ENCODE results near the gene TMEM245. TPM values are rescaled to one million over a fixed set of nuclear protein-coding genes. Genes with fewer than 3 reads are reported as not detected.

Gene TMEM245
- total and polyA plus RNA-seq, 3 experiments from 2014 or later: 24.4 to 35.2 (median 34.4) TPM

Other genes with a start within 250 kb of the TMEM245 start
- 10 to 100 TPM; 36.2 to 38.7 TPM for gene ELP1, start 185.8 kb downstream of the TMEM245 start, total RNA-seq
- gene ELP1, start 185.8 kb downstream of the TMEM245 start, polyA plus RNA-seq: 20.2 TPM
- gene ABITRAM, start 185.5 kb downstream of the TMEM245 start, total RNA-seq: 10 to 100 TPM; 13.7 to 15.1 TPM
- 15.1 TPM for gene ABITRAM, start 185.5 kb downstream of the TMEM245 start, polyA plus RNA-seq
- gene CTNNAL1, start 106.4 kb downstream of the TMEM245 start, total RNA-seq: 10 to 100 TPM; 19.1 to 22.0 TPM
- gene CTNNAL1, start 106.4 kb downstream of the TMEM245 start, polyA plus RNA-seq: 1.4 TPM
- not detected for gene FRRS1L, start 47.3 kb upstream of the TMEM245 start, total RNA-seq
- gene FRRS1L, start 47.3 kb upstream of the TMEM245 start, polyA plus RNA-seq: not detected
- gene EPB41L4B, start 201.1 kb upstream of the TMEM245 start, total RNA-seq: under 1 TPM; 0.35 to 0.44 TPM
- gene EPB41L4B, start 201.1 kb upstream of the TMEM245 start, polyA plus RNA-seq: not detected